Measurements from ENCODE around the gene MS4A1.

GRCh38 chr11:60459345-60459744 lies 3.7 kb downstream of the MS4A1 start:
- no peak for TF ChIP-seq POLR2A (IDR thresholded peaks at IDR 0.05)
- no peak for TF ChIP-seq CTCF (IDR thresholded peaks at IDR 0.05)
- no peak for TF ChIP-seq POLR2AphosphoS5 (IDR thresholded peaks at IDR 0.05)

Measured in upper lobe of left lung (tissue), 4 donors.